MM.1S (cell line): ENCODE results near the gene HSDL1.

Experiments
- EZH2 ChIP-seq: fragments of 300-600 bp; sonication (generic); optimal IDR thresholded peaks from 2 replicates; pipeline ENCODE3; 2017; ENCODE audit warnings: low read depth, mild to moderate bottlenecking, antibody characterized with exemption, low read length, mixed read lengths
- TF ChIP-seq, protein P1 (sequence below): fragments of 300-600 bp; sonication (generic); IDR thresholded peaks from 2 replicates; pipeline ENCODE4 v1.5.1; 2016; ENCODE audit warnings: antibody characterized with exemption, low read length, mixed read lengths

DNA sequence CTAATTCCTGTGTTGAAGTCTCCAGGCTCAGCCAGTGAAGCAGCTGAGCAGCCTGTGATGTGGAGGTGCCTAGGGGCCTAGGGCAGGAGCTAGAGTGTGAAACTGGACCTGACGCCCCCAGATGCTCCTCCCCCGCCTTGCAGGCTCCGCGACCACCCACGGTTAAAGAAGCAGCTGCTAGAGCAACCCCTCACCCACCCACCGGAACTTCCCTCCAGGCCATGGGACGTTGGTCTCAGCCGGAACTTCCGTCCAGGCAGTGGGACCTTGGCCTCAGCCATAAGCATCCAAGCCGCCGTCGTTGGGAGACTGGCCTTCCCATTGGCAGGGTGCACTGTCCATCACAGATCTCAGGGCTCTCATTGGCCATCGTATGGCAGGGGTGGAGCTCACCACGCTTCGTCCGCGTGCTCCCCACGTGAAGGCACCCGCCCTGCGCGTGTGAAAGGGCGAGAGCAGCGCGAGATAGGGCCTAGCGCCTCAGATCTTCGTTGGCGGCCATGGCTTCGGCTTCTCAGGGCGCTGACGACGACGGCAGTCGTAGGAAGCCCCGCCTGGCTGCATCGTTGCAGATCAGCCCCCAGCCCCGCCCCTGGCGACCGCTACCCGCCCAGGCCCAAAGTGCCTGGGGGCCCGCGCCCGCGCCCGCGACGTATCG lies 45.9 kb upstream of the HSDL1 start, which contains the start of gene ADAD2:
- TF ChIP-seq EZH2 = no peak
- TF ChIP-seq, protein P1, sequence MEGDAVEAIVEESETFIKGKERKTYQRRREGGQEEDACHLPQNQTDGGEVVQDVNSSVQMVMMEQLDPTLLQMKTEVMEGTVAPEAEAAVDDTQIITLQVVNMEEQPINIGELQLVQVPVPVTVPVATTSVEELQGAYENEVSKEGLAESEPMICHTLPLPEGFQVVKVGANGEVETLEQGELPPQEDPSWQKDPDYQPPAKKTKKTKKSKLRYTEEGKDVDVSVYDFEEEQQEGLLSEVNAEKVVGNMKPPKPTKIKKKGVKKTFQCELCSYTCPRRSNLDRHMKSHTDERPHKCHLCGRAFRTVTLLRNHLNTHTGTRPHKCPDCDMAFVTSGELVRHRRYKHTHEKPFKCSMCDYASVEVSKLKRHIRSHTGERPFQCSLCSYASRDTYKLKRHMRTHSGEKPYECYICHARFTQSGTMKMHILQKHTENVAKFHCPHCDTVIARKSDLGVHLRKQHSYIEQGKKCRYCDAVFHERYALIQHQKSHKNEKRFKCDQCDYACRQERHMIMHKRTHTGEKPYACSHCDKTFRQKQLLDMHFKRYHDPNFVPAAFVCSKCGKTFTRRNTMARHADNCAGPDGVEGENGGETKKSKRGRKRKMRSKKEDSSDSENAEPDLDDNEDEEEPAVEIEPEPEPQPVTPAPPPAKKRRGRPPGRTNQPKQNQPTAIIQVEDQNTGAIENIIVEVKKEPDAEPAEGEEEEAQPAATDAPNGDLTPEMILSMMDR = no peak
